GM20431 (cell line): ENCODE data around the gene METTL26.
"Not testable (repeated sequence)": the region's sequence is repeated elsewhere in the genome, so short reads cannot be mapped to it uniquely, and the experiment has no call there.

Source experiments
- in situ Hi-C: fragments of 300-500 bp; cut with MseI, MboI; formaldehyde crosslinking; loops from one replicate; pipeline ENCODE4 v1.15.0; 2020; ENCODE audit warnings: low sequenced_read_pairs; ENCODE audit not compliant: unreplicated experiment

Gene METTL26

GRCh38 chr16:606656-607307 lies 29.3 kb downstream of the METTL26 start:
- in situ Hi-C loops, result no loop called here

GRCh38 chr16:603933-604332 lies 32.2 kb downstream of the METTL26 start:
- in situ Hi-C loops, result no loop called here

DNA sequence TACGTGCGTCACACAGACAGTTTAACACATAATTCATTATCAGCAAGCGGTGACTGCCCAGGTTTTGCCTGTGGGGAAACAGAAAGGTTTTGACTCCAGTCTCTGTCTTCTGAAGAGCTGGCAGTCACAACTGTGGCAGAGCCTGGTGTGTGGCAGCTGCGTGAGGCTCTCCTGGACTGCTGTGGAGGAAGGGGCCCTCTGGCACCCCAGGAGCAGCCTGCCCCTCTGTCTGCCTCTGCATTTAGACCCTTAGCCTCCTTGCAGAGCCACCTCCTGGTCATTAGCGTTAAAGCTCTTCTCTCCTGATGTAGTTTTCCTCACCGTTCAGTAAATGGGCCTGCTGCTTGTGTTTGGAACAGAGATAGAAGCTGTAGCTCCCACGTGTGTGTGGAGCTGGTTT lies 35.3 kb downstream of the METTL26 start:
- in situ Hi-C loops, result no loop called here

DNA sequence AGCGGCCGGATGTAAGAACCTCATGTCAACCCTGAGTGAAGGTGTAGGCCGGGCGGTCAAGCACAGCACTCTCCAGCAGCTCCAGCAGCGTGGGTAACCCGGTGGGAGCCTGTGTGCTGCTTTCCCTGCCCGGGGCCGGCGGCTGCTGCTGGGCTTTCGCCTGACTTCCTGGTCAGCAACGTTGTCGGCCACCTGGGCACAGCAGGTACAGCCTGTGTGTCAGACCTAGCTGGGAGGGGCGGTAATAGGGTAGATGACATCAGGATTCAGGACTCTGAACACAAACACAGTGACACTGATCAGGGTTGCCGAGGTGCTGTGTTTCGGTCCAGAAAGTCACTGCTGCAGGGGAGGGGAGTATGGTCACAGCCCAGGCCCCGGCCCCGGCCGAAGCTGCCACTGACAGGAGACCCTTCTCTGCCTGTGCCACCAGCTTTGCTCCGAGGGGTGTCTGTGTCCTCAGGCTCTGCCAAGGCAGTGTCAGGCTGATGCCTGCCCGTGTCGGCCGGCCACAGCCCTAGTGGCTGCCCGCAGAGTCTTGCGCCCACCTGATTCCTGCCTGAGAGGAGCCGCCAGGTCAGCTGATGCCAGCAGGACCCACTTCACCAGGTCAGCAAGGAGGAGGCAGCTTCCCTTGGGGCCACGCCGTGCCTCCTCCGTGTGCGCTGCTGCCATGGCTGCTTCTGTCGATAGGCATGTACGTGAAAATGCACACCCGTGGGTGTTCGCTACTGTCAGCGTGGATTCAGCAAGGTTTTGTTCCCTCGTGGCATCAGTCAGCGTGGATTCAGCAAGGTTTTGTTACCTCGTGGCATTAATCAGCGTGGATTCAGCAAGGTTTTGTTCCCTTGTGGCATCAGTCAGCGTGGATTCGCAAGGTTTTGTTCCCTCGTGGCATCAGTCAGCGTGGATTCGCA lies 37.0 kb downstream of the METTL26 start:
- in situ Hi-C loops, result no loop called here

- in situ Hi-C loops, result not testable (repeated sequence)
Measured at GRCh38 chr16:597655-598054, 38.5 kb downstream of the METTL26 start.

DNA sequence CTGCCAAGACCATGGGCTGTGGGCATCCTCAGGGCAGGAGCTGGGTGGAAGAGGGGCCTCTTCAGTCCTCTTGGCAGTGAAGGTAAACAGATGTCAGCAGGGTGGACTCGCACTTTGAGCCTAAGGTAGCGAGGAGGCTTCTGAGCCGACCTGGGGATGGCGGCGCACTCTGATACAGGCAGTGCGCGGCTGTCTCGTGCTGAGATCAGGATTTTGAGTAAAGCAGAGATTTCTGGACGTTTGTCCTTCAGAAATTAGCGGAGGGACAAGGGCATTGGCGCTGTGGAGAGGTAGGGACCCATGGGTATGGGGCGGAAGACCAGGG lies 39.4 kb downstream of the METTL26 start:
- in situ Hi-C loops, result no loop called here

GRCh38 chr16:595942-596735 lies 40.0 kb downstream of the METTL26 start:
- in situ Hi-C loops, result no loop called here

DNA sequence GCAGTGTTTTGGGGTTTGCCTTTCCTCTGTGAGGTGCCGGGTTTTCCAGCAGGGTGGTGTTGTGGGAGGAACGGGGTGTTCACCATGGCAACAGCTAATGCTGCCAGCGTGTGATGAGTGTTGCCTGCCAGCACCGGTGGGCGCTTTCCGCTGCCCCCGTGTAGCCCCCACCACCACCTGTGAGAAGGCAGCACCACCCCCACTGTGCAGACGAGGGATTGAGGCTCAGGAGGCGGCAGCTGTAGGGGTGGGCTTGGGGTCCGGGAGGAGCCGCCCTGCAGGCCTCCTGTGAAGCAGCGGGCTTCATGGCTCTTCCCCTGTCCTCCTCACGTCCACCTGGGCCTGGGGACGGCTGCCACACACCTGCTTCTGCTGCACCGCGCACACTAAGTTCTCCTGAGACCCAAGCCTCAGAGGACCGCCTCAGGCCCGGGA lies 41.0 kb downstream of the METTL26 start:
- in situ Hi-C loops, result no loop called here

GRCh38 chr16:593807-594206 lies 42.3 kb downstream of the METTL26 start:
- in situ Hi-C loops, result no loop called here

DNA sequence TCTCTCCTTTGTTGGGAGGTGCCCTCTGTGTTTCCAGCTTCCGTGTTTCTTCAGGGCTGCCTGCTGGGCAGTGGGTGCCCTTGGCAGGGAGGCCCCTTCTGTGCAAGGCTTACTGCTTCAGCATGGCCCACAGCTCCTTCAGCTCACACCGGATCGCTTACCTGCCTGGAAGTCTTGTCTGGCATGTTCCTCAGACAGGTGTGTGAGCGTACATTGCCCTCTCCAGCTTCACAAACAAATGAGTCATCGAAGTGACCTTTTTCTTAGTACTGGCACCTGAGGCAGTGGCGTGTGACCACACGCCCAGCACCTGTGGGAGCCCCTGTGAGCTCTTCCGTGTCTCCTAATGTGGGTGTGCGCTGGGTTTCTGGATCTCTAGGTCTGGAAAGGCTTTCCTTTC lies 42.7 kb downstream of the METTL26 start:
- in situ Hi-C loops, result no loop called here

DNA sequence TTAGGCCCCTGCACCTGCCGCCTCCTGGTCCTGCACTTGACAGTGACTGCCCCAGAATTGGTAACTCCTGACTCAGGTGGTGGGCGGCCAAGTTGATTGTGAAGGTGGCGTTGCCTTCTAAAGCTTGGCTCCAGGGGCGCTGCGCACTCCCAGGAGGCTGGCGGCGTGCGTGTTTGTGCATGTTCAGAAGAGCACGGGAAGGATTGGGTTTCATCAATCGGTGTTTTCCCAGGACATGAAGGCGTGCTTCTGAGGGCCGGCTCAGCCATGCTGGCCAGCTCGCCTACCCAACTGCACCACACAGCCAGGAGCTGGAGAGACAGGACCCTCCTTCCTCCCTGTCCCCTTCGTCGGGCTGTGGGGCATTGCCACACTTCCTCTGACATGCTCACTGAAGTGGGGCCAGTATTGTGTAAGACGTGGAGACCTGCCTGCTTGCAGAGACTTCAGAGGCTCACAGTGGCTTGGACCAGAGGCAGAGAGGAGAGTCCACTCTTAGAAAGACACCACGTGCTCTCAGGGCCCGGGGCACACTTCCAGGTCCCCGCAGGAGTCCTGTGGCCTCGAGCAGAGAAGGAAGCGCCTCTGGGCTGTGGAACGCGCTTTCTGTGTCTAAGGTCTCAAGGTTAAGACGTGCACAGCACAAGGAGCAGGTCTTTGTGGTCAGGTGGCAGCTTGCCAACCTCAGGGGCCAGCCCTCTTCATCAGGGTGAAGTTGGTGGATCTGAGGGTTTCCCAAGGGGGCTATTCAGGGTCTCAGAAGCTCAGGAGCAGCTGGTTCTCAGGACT lies 43.4 kb downstream of the METTL26 start:
- in situ Hi-C loops, result no loop called here

DNA sequence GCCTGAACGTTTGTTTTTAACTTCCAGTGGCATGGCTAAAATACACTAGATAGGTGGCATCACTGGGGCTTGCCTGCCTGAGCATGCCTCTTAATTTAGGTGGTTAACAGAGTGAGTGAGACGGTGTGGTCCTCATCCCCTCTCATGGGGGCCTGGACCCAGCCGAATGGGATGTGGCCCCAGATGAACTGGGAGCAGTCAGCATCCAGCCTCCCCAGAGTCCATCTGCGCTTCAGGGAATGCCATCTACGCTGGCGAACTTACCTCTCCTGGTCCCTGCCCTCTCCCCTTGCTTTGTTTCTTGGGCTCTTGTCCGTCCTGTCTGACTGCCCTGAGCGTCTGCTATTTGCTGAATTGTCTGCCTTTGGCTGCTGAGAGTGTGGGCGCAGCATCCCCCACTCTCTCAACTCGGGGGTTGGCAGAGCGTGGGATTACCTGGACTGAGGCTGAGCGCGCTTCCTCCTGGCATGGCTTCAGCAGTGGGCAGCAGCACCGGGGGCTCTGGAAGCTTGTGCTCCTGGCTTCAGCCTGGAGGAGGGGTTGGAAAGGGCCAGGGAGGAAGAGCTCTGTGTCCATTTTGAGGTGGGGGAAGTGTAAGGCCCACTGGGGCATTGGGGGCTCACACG lies 44.1 kb downstream of the METTL26 start:
- in situ Hi-C loops, result no loop called here

DNA sequence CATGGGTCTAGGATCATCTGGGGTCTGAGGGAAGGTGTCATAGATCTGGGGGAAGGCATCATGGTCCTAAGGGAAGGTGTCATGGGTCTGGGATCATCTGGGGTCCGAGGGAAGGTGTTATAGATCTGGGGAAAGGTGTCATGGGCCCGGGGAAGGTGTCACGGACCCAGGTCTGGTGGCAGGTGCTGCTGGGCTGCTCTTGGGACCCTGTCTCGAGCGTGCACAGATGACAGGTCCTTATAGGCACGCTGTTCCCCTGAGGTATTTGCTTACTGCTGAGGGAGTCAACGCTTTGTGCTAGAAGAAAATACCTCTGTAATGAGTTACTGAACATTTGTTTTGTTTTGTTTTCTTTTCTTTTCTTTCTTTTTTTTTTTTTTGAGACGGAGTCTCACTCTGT lies 44.9 kb downstream of the METTL26 start:
- in situ Hi-C loops, result no loop called here

GRCh38 chr16:590815-591200 lies 45.3 kb downstream of the METTL26 start:
- in situ Hi-C loops, result no loop called here

DNA sequence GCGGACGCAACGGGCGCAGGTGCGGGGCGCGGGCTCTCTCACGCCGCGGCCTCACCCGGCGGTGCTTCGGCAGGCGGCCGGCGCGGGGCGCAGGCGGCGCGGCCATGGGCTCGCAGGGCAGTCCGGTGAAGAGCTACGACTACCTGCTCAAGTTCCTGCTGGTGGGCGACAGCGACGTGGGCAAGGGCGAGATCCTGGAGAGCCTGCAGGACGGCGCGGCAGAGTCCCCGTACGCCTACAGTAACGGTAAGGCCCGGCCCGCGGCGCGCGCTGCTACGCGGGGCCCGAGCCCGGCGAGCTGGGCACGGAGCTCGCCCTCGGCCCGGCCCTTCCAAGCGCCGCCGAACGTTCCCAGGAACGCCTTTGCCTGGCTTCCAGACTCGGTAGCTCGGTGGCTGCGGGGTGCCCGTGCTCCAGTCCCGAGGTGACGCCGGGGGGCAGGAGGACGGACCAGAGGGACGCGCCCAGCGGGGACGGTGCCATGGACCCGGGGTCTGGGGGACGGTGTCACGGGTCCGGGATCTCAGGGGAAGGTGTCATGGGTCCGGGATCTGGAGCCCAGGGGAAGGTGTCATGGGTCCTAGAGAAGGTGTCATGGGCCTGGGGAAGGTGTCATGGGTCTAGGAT lies 45.8 kb downstream of the METTL26 start:
- in situ Hi-C loops, result no loop called here

GRCh38 chr16:589658-590187 lies 46.4 kb downstream of the METTL26 start, which contains the start of gene RAB40C:
TSS of gene RAB40C (plus strand) at chr16:590066. CDS start at chr16:590292, 226 bp downstream.
- in situ Hi-C loops, result no loop called here

DNA sequence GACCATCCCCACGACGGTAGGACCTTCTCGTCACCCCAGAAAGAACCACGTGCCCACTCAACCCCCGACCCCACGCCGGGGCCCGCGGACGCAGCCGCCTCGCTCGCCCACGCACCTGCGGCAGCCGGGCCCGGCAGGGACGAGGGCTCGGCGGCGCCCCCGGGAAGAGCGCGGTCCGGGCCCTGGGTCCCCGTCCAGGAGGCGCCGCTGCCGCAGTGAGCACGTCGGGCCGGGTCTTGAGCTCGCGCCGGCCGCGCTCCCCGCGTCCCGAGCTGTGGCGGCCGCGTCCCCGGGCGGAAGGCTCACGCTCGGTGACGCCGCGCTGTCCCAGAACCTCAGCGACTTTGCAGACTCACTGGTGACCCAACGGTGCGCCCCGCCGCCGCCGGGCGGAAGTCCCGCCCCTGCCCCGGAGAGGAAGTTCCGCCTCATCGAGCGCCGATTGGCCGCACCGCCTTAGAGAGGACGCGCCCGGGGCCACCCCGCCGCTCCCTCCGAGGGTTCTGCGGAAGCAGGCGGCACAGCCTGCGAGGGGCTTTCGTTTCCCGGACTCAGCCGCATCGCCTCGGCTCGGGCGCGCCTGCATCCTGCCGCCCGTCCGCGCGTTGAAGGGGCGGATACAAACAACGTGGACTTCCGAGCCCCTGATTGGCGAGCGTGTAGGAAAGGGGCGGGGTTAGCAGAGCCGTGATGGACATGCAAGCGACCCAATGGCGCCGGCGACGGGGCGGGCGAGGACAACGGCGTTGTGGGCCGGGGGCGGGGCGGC lies 47.0 kb downstream of the METTL26 start:
- in situ Hi-C loops, result no loop called here

DNA sequence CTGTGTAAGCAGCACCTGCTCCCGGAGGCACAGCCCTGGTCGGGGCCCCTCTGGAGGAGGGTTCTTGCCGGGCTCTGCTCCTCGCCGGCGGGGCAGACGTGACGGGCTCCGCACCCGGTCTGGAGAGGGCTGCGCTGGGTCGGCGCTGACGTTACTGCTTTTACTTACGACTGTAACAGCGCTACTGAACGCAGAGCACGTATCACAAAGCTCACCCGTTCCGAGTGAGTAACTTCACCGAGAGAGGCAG lies 47.5 kb downstream of the METTL26 start:
- in situ Hi-C loops, result no loop called here
